HG03064 (cell line): Measurements from ENCODE around the gene GPR142.
"Not testable (repeated sequence)": the region's sequence is repeated elsewhere in the genome, so short reads cannot be mapped to it uniquely, and the experiment has no call there.

Source experiments
- ATAC-seq: cut with Tn5 transposase; IDR thresholded peaks from one replicate; pipeline ENCODE4 v1.9.1; 2021; ENCODE audit warnings: low read depth; ENCODE audit not compliant: unreplicated experiment

Gene GPR142

DNA sequence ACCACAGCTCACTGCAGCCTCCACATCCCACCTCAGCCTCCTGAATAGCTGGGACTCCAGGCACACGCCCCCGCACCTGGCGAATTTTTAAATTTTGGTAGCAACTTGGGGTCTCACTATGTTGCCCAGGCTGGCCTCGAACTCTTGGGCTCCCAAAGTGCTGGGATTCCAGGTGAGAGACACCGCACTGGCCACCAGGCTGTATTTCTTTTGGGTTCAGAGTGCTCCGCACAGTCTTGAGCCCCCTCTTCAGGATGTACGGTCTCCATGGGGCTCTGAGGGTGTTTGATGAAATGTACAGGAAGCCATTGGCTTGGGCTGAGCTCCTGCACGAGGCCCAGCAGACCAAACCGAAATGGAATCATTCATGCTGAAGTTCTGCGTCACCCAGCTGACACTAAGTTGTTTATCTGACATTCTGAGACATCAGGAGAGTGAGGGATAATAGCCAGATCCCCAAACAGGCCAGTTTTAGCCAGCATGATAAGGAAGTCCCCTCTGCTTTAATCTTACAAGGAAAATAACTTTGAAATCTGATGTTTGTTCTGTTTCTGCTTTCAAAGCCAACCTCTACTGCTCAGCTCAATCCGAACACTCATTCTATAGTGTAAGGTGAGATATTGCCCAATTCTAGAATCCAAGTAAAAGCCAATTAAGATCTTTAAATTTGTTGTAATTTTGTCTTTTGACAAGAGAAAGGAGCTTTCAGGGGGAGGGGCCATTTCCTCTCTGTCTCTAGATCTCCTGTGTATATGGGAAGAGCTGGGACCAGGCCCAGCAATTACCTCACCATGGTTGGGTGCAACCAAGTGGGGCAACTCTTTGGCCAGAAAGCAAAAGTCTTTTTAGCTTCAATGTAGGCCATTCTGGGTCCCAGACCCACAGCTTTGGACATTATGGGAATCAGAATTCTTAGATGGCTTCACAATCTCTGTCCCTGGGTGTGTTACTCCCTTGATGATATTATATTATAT lies 23.7 kb downstream of the GPR142 start:
- ATAC-seq = no peak

DNA sequence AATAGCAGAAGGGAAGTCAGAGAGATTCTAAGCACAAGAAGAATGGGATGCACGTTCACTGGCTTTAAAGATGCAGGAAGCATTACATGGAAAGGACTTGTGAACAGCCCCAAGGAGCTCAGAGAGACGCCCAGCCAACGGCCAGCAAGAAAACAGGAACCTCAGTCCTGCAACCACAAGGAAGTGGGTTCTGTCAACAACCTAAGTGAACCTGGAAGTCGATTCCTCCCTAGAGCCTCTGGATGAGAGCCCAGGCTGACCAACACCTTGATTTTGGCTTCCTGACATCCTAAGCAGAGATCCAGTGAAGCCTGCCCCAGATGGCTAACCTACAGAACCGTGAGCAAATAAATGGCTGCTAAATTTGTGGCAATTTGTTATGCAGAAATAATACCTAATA lies 24.5 kb downstream of the GPR142 start:
- ATAC-seq = no peak

DNA sequence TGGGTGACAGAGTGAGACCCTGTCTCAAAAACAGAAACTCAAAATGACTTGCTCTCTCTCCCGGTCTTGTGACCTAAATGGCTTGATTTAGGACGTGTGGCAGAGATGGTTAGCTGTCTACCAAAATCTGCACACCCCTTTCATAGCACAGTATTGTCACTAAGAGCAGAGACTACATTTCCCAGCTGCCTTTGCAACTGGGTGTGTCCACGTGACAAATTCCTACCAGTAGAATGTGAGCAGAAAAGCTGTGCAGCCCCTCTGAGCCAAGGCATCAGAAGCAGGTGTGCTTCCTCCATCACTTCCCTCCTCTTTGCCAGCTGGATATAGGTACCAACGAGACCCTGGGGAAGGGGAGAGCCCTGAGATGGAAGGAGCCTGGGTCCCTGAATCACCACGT lies 25.5 kb downstream of the GPR142 start:
- ATAC-seq = no peak

- ATAC-seq = no peak
Measured at GRCh38 chr17:74393346-74393942, 26.1 kb downstream of the GPR142 start.

GRCh38 chr17:74394275-74394950 lies 27.1 kb downstream of the GPR142 start:
- ATAC-seq = no peak

DNA sequence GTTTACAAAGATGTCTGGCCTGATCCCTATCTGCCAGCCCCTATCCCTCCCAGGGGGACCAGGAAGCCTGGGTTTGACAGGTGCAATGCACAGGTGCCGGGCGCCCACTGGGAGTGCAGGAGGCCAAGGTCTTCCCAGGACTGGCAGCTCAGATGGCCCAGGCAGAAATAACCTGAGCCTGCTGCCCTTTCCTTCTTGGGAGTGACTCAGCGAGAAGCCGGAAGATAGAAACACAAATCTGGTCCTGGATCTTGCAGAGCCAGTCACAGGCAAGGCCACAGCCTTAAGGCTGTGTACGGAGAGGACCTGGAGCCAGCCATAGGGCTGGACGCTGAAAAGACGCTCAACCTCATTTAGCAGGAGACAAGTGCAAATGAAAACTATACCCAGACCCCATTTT lies 27.7 kb downstream of the GPR142 start:
- no peak for ATAC-seq

GRCh38 chr17:74396567-74396966 lies 29.3 kb downstream of the GPR142 start:
- ATAC-seq = no peak

DNA sequence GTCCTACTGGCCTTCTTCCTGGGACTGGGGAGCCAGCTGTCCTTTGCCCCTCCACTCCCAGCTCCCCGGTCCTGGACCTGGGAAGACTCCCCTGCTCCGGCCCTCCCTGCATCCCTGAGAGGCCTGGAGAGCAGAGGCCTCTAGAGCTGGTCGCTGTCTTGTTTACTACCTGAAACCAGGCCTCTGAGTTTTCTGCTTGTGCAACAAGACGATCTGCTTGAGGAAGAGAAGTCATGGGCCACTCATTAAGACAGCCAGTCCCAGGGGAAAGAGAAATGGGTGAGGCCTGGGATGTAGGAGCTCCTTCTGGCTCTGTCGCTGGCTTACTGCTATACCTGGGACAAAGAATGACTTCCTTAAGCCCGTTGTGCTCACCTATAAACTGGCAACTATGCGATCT lies 34.7 kb downstream of the GPR142 start:
- ATAC-seq = no peak

DNA sequence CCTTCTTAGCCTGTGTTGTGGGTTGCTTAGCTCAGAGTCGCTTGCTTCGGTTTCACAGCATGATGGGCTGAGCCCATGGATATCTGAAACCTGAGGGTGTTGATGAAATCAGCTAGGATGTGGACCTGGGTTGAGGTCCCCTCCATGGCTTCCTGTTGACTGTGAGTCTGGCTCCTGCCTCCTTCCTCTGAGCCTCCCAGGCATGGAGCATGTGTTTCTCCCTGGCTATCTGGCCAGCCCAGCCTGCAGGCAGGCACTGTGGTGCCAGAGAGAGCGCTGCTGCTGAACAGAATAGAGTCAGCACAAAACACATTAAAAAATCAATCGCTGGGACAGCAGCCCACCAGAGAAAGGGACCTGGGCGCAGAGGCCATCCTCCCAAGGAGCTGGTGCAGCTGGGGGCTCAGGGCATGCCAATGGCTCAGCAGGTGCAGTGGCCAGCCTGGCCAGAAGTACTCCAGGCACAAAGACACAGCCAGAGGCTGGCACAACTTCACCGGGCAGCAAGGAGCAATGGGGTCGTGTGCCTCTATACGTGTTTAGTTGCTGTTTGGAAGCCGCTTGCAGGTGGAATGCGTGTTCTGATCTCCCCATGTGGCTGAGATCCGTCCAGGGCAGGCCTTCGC lies 36.3 kb downstream of the GPR142 start:
- no peak for ATAC-seq

DNA sequence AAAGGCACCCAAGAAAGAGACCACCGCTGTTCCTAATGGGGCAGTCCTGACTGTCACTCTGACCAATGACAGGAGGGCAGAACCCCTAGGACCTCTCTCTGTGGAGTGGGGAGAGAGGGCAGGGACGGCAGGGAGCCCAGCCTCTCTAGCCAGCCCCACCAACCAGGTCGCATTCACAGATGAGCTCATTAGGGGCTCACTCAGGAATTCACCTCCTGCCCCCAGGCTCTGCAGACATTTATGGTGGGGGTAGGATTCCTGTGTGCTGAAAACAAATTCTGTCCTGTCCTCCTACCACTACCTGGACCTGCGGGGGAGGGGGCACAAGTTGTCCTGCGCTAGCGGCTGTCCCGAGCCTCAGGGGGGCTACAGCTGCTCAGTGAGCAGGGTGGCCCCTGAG lies 36.9 kb downstream of the GPR142 start:
- no peak for ATAC-seq

DNA sequence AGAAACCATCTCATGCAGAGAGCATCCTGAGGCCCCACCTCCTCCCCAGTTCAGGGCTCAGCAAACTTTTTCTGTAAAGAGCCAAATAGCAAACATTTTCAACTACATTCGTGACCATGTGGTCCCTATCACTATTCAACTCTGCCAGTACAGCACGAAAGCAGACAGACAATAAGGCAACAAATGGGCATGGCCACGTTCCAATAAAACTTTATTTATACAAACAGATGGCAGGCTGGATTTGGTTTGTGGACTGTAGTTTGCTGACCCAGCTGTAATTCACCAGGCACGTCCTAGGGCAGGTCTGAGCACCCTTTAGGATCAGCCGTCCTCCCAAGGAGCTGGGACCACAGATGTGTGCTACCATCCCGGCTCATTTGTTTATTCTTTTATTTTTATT lies 37.5 kb downstream of the GPR142 start:
- no peak for ATAC-seq

DNA sequence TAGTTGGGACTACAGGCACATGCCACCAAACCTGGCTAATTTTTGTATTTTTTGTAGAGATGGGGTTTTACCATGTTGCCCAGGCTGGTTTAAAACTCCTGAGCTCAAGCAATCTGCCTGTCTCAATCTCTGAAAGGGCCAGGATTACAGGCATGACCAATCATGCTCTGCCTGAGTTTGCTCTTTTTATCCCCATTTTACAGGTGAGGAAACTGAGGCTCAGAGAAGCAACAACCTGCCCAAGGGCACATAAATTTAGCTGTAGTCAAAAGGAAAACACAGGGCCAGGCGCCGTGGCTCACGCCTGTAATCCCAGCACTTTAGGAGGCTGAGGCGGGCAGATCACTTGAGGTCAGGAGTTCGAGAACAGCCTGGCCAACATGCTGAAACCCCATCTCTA lies 38.0 kb downstream of the GPR142 start:
- ATAC-seq = not testable (repeated sequence)

GRCh38 chr17:74407384-74407783 lies 40.1 kb downstream of the GPR142 start:
- ATAC-seq = no peak

DNA sequence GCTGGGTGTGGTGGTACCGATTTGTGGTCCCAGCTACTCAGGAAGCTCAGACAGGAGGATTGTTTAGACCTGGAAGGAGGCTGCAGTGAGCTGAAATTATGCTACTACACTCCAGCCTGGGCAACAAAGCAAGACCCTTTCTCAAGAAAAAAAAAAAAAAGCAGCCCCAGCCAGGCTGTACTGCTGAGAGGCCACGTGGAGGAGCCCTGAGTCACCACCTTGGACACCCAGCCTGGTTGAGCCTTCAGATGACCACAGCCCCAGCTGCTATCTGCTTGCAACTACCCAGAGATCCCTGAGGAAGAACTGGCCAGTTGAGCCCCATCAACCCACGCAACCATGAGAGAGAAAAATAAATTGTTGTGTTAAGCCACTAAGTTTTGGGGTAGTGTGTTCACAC lies 41.0 kb downstream of the GPR142 start:
- ATAC-seq = no peak

DNA sequence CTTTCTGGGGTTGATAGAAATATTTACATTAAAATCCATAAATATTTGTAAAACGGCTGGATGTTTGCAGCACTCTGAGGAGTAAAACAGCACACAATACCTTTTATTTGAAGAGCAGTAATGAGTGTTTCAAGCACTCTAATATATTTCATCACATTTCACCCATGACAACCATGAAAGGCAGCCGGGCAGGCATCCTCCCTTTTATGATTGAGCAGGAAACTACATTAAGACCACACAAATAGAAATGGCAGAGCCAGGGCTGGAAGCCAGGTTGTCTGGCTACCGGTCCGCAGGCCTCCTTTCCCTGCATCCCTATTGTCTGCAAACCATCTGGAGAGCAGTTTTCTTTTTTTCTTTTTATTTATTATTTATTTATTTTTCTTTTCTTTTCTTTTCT lies 41.5 kb downstream of the GPR142 start:
- ATAC-seq = no peak

- no peak for ATAC-seq
Measured at GRCh38 chr17:74410001-74410443, 42.7 kb downstream of the GPR142 start.

DNA sequence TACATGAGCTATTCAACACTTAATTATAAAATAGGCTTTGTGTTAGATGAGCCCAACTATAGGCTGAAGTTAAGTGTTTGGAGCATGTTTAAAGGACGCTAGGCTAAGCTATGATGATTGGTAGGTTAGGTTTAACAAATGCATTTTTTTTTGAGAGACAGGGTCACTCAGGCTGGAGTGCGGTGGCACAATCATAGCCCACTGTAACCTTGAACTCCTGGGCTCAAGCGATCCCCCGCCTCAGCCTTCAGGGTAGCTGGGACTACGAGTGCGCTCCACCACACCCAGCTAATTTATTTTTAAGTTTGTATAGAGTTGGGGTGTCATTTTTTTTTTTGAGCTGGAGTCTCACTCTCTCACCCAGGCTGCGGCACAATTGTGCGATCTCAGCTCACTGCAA lies 45.3 kb downstream of the GPR142 start:
- ATAC-seq = no peak

DNA sequence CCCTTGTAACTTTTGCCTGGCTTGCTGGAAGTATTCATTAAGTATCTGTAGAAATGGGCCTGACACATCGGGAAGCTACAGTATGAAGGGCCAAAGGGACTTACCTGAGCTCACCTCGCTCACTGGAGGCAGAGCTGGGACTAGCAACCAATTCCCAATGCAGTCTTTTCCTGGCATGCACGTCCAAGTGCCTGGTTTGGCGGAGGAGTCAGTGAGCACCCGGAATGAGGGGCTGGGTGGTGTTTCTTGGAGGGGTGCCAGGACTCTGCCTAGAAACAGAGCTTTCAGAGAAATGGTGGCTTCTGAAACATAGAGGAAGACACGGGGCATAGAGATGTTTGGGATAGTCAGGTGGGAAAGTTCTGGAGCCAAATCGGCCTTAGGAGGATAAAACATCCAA lies 46.2 kb downstream of the GPR142 start:
- ATAC-seq = no peak

DNA sequence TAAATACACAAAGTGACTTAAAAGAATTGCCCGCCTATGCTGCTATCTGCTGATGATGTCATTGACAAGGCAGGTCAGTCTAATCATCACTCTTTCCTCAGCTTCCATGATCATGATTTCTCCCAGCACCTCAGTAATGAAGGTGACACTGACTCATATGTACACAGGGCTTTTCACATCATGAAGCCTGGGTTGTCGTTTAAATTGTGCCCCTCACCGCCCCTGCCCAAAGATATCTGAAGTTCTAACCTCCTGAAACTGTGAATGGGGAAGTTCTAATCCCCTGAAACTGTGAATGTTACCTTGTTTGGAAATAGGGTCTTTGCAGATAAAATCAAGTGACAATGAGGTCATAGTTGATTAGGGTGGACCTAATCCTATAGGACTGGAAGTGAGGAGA lies 47.2 kb downstream of the GPR142 start:
- no peak for ATAC-seq

- no peak for ATAC-seq
Measured at GRCh38 chr17:74415608-74416396, 48.5 kb downstream of the GPR142 start.
